ENCODE measurements around the gene DAAM1. TPM values are rescaled to one million over a fixed set of nuclear protein-coding genes. Genes with fewer than 3 reads are reported as not detected.

The DAAM1 gene
- total RNA-seq, 1 experiment from 2014 or later = 35.3 TPM

- H3K27ac Mint-ChIP-seq (ENCODE audit: unreplicated experiment) = no peak overlapping the region
- CTCF ChIA-PET = no interaction called here
Measured at GRCh38 chr14:59269466-59269865, 81.0 kb downstream of the DAAM1 start.

GRCh38 chr14:59271256-59271655 lies 82.8 kb downstream of the DAAM1 start:
- H3K36me3 ChIP-seq (ENCODE audit: control insufficient read depth, insufficient read depth, low read length) = no peaks in the 10 kb centered on the region
- no peaks in the 10 kb centered on the region for H3K4me1 Mint-ChIP-seq (ENCODE audit: low read depth, unreplicated experiment)
- H3K4me3 ChIP-seq (ENCODE audit: low read depth, low read length) = no peak overlapping the region
- CTCF ChIA-PET = no interaction called here
- H3K4me3 Mint-ChIP-seq (ENCODE audit: unreplicated experiment) = no peak overlapping the region
- no peak overlapping the region for H3K27ac Mint-ChIP-seq (ENCODE audit: unreplicated experiment)
- POLR2A ChIA-PET = no interaction called here
- BruUV-seq (replicated peaks) = no TSS peak
- no peak for DNase-seq
- H3K9me3 Mint-ChIP-seq (ENCODE audit: unreplicated experiment) = no peaks in the 10 kb centered on the region
- intact Hi-C loops (cut with micrococcal nuclease; ENCODE audit: unreplicated experiment) = no loop called here
- peaks cover 5% of the 10 kb centered on the region for H3K36me3 Mint-ChIP-seq (ENCODE audit: insufficient read depth, unreplicated experiment)
- H3K4me1 ChIP-seq = peaks cover 9% of the 10 kb centered on the region; the same call in 1 of the 2 replicates
- no peaks in the 10 kb centered on the region for H3K27me3 Mint-ChIP-seq (ENCODE audit: insufficient read depth, unreplicated experiment)
- H3K9me3 ChIP-seq = no peaks in the 10 kb centered on the region
- H3K27me3 ChIP-seq (replicated peaks; ENCODE audit: control insufficient read depth, insufficient read depth, low read length) = no peaks in the 10 kb centered on the region
- TF ChIP-seq CTCF (IDR thresholded peaks at IDR 0.05; ENCODE audit: insufficient read depth in 1 of 2, low read depth in 1 of 2, low read length in 1 of 2, severe bottlenecking in 1 of 2, unreplicated experiment in 1 of 2) = no peak

More at GRCh38 chr14:59269466-59269865, 81.0 kb downstream of the DAAM1 start:
- no peak overlapping the region for H3K4me3 ChIP-seq (ENCODE audit: low read depth, low read length)
- H3K4me1 ChIP-seq = no peaks in the 10 kb centered on the region
- Mint-ChIP-seq H3K27me3 (ENCODE audit: insufficient read depth, unreplicated experiment) (no peaks in the 10 kb centered on the region), H3K4me3 (ENCODE audit: unreplicated experiment) (no peak overlapping the region), H3K36me3 (ENCODE audit: insufficient read depth, unreplicated experiment) (peaks cover 5% of the 10 kb centered on the region), H3K9me3 (ENCODE audit: unreplicated experiment) (no peaks in the 10 kb centered on the region), H3K4me1 (ENCODE audit: low read depth, unreplicated experiment) (no peaks in the 10 kb centered on the region)
- no peak for DNase-seq
- no peak for TF ChIP-seq CTCF (IDR thresholded peaks at IDR 0.05; ENCODE audit: insufficient read depth in 1 of 2, low read depth in 1 of 2, low read length in 1 of 2, severe bottlenecking in 1 of 2, unreplicated experiment in 1 of 2)
- H3K9me3 ChIP-seq = no peaks in the 10 kb centered on the region
- H3K27me3 ChIP-seq (replicated peaks; ENCODE audit: control insufficient read depth, insufficient read depth, low read length) = no peaks in the 10 kb centered on the region
- no peaks in the 10 kb centered on the region for H3K36me3 ChIP-seq (ENCODE audit: control insufficient read depth, insufficient read depth, low read length)
- POLR2A ChIA-PET = no interaction called here
- no TSS peak for BruUV-seq (replicated peaks)
- intact Hi-C loops (cut with micrococcal nuclease; ENCODE audit: unreplicated experiment) = loop anchor here (10.0 kb wide), 1 partner anchor 175 kb away; no protein-coding TSS in a partner anchor

- intact Hi-C loops (cut with micrococcal nuclease; ENCODE audit: unreplicated experiment) = no loop called here
- CTCF ChIA-PET = no interaction called here
- no TSS peak for BruUV-seq (replicated peaks)
- no peaks in the 10 kb centered on the region for H3K9me3 ChIP-seq
- no peak for DNase-seq
- Mint-ChIP-seq H3K27me3 (ENCODE audit: insufficient read depth, unreplicated experiment) (no peaks in the 10 kb centered on the region), H3K27ac (ENCODE audit: unreplicated experiment) (no peak overlapping the region), H3K9me3 (ENCODE audit: unreplicated experiment) (no peaks in the 10 kb centered on the region), H3K36me3 (ENCODE audit: insufficient read depth, unreplicated experiment) (peaks cover 5% of the 10 kb centered on the region), H3K4me3 (ENCODE audit: unreplicated experiment) (no peak overlapping the region), H3K4me1 (ENCODE audit: low read depth, unreplicated experiment) (no peaks in the 10 kb centered on the region)
- POLR2A ChIA-PET = no interaction called here
- no peak for TF ChIP-seq CTCF (IDR thresholded peaks at IDR 0.05; ENCODE audit: insufficient read depth in 1 of 2, low read depth in 1 of 2, low read length in 1 of 2, severe bottlenecking in 1 of 2, unreplicated experiment in 1 of 2)
- H3K36me3 ChIP-seq (ENCODE audit: control insufficient read depth, insufficient read depth, low read length) = no peaks in the 10 kb centered on the region
- peaks cover 9% of the 10 kb centered on the region; the same call in 1 of the 2 replicates for H3K4me1 ChIP-seq
- H3K27me3 ChIP-seq (replicated peaks; ENCODE audit: control insufficient read depth, insufficient read depth, low read length) = no peaks in the 10 kb centered on the region
- H3K4me3 ChIP-seq (ENCODE audit: low read depth, low read length) = no peak overlapping the region
Measured at GRCh38 chr14:59271734-59272133, 83.3 kb downstream of the DAAM1 start.
